GM18511 (cell line): ENCODE data around the gene KCNK15.
A peak's percentile ranks its signal among the peaks of the same experiment; 100 is the strongest.
"Not testable (repeated sequence)": the region's sequence is repeated elsewhere in the genome, so short reads cannot be mapped to it uniquely, and the experiment has no call there.

Source experiments
- ATAC-seq: cut with Tn5 transposase; IDR thresholded peaks from one replicate; pipeline ENCODE4 v1.9.1; 2021; ENCODE audit warnings: mild to moderate bottlenecking, moderate library complexity; ENCODE audit not compliant: unreplicated experiment

KCNK15 gene

DNA sequence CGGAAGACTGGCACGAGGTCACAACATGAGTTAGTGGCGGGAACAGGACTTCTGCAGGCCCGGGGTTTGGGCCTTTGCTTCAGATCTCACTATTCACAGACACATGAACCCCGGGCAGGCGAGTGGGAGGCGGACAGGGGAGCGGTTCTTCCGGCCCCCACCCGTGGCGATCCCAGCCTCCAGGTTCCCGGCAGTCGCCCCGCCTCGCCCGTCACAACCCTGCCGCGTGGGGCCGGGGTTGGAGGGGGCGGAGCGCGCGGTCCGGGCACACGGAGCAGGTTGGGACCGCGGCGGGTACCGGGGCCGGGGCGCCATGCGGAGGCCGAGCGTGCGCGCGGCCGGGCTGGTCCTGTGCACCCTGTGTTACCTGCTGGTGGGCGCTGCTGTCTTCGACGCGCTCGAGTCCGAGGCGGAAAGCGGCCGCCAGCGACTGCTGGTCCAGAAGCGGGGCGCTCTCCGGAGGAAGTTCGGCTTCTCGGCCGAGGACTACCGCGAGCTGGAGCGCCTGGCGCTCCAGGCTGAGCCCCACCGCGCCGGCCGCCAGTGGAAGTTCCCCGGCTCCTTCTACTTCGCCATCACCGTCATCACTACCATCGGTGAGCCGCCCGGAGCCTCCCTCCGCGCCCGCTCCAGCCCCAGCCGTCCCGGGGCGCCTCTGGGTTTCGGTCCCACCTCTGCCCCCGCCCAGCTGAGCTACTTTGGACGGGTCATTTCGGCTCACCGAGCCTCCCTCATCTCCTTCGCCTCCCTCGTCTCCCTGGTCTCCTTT is at the start of gene KCNK15:
Gene KCNK15, plus strand, starts transcription at position 268 of the 769 bp plus-strand sequence. Its CDS starts 46 bp downstream, at position 314.
- no peak for ATAC-seq

- no peak for ATAC-seq
Measured at GRCh38 chr20:44696315-44696714, 49.4 kb upstream of the KCNK15 start.

- not testable (repeated sequence) for ATAC-seq
Measured at GRCh38 chr20:44697041-44697440, 48.6 kb upstream of the KCNK15 start.

- ATAC-seq = no peak
Measured at GRCh38 chr20:44698351-44698750, 47.3 kb upstream of the KCNK15 start.

DNA sequence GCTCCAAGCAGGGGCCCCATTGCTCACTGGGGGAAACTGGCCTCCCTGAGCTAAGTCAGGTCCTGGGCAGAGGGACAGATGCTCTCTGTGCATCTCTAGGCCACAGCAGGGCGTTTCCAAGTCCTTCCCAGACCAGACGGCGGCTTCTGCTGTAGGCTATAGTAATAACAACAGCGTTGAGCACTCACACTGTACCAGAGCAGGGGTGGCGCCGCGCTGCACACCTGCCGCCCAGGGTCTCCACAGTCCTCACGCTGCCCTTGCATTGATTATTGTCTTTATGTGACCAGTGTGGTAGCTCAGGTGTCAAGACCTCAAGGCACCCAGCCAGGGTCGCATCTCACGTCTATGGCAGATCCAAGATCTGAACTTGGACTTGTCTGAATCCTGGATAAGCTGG is 45.4 kb upstream of the KCNK15 start:
- ATAC-seq = no peak

GRCh38 chr20:44701118-44701857 is 44.4 kb upstream of the KCNK15 start:
- ATAC-seq = no peak

DNA sequence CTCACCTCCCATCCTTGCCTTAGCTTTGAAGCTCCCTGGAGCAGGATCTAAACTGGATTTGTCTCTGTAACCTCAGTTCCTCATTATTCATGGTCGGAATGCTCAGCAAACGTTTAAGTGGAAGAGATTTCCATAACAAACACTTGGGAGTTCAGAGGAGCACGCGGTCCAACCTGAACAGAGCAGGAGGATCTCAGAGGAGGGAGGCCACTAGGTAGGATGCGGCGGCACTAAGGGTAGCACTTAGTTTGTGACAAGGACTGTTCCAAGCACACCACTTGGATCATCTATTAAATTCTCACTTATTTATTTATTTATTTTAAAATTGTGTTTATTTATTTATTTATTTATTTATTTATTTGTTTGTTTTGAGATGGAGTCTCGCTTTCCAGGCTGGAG is 43.8 kb upstream of the KCNK15 start:
- no peak for ATAC-seq

- ATAC-seq = peak; percentile 57
Measured at GRCh38 chr20:44702776-44703175, 42.9 kb upstream of the KCNK15 start.

GRCh38 chr20:44703183-44703925 is 42.3 kb upstream of the KCNK15 start:
- no peak for ATAC-seq

DNA sequence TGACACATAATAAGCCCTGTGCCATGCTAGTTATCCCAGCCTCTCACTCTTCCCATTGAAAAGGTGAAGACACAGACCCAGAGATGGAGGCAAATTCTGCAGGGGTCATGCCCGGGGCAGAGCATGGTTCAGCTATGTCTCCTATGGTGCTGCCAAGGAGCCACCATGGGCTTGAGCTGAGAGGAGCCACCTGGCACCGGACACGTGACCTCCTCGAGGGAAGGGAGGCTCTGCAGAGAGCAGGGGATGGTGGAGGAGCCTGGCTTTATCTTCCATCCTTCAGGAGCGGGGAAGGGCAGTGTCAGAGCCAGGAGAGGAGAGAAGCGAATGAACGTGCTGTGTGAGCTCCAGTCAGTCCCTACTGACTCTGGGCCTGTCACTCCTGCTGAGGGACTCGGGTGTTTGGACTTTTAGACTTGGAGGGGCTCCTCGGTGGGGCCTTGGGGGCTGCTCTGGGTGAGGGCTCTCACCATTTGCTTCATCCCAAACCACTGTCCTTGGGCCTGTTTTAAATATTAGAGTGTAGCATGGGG is 41.6 kb upstream of the KCNK15 start:
- no peak for ATAC-seq

DNA sequence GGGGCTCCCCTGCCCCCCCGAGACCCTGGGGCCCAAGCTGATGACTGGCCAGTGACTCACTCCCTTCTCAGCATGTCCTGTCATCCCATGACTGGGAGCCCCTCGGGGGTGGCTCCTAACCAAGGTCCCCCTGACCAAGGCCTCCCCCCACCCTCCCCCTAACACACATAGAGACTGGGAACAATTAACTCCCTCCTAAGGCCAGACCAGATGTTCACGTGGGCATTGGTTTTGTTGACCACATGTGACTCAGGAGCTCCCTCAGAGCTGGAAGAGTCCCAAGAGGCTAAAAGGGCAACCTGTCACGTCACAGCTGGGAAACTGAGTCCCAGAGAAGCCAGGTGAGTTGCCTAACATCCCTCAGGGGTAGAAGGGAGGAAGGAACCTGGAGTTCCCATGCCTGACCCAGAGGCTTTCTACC is 41.1 kb upstream of the KCNK15 start:
- ATAC-seq = no peak

GRCh38 chr20:44705364-44706094 is 40.1 kb upstream of the KCNK15 start:
- ATAC-seq = no peak

DNA sequence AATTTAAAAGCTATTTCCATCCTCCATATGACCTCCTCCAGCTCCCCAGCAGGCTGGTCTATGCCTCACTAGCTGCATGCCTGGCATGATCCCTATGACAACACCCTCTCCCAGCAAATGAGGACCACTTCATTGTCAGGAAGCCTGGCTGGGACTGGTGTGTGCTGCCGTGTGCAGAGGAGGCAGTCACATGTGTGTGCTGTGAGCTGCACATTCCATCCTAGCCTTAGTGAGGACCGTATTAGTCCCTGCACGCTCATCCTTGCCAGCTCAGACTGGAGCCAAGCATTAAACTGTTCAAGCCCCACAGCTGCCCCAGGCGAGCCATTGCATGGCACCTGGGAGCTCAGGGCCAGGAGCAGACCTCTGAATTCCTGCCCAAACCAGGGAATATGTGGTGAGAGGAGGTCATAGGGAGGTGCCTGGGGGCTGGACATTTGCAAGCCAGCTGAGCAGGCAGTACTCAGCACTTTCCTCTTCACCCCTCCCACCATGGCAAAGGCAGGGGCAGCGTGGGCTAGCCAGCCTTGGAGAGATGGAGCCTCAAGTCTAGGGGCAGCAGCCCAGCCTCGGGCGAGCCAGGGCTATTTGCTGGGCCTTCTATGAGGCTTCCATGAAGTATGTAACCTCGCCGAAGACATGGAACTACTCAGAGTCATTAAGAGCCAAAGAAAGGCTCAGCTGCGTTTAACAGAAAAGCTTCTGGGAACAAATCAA is 39.2 kb upstream of the KCNK15 start:
- no peak for ATAC-seq

- ATAC-seq = no peak
Measured at GRCh38 chr20:44707018-44707579, 38.6 kb upstream of the KCNK15 start.

GRCh38 chr20:44709380-44709779 is 36.3 kb upstream of the KCNK15 start:
- ATAC-seq = no peak

GRCh38 chr20:44709797-44710196 is 35.9 kb upstream of the KCNK15 start:
- no peak for ATAC-seq

GRCh38 chr20:44711237-44711636 is 34.4 kb upstream of the KCNK15 start:
- no peak for ATAC-seq

GRCh38 chr20:44714102-44714700 is 31.5 kb upstream of the KCNK15 start:
- ATAC-seq = no peak
